ENCODE results near the gene WHAMM.

Gene WHAMM

GRCh38 chr15:82790321-82790720 is 19.1 kb upstream of the WHAMM start:
- no peaks in the 10 kb centered on the region for H3K4me1 Mint-ChIP-seq (ENCODE audit: low read depth)
- no peak overlapping the region for H3K4me3 Mint-ChIP-seq
- H3K9me3 Mint-ChIP-seq (ENCODE audit: low read depth): peaks cover 11% of the 10 kb centered on the region
- no peaks in the 10 kb centered on the region for H3K27me3 Mint-ChIP-seq
- no peak overlapping the region for H3K27ac Mint-ChIP-seq
- peaks cover 8% of the 10 kb centered on the region for H3K36me3 Mint-ChIP-seq

- Mint-ChIP-seq H3K4me3 (no peak overlapping the region), H3K4me1 (ENCODE audit: low read depth) (no peaks in the 10 kb centered on the region), H3K36me3 (peaks cover 8% of the 10 kb centered on the region), H3K9me3 (ENCODE audit: low read depth) (peaks cover 11% of the 10 kb centered on the region), H3K27me3 (no peaks in the 10 kb centered on the region), H3K27ac (no peak overlapping the region)
Observed at GRCh38 chr15:82792068-82792467, 17.4 kb upstream of the WHAMM start.

DNA sequence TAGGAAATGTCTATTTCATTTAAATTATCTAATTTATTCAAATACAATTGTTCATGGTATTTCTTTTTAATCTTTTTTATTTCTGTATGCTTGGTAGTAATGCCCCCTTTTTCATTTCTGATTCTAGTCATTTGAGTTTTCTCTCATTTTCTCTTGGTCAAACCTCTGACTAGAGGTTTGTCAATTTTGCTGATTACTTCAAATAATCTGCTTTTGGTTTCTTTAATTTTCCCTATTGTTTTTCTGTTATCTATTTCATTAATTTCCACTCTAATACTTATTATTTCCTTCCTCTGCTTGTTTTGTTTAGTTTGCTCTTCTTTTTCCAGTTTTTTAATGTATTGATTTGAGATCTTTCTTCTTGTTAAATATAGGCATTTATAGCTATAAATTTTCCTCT is 15.7 kb upstream of the WHAMM start:
- H3K36me3 Mint-ChIP-seq: peaks cover 8% of the 10 kb centered on the region
- H3K4me3 Mint-ChIP-seq: no peak overlapping the region
- H3K27ac Mint-ChIP-seq: no peak overlapping the region
- H3K27me3 Mint-ChIP-seq: no peaks in the 10 kb centered on the region
- peaks cover 11% of the 10 kb centered on the region for H3K9me3 Mint-ChIP-seq (ENCODE audit: low read depth)
- no peaks in the 10 kb centered on the region for H3K4me1 Mint-ChIP-seq (ENCODE audit: low read depth)

DNA sequence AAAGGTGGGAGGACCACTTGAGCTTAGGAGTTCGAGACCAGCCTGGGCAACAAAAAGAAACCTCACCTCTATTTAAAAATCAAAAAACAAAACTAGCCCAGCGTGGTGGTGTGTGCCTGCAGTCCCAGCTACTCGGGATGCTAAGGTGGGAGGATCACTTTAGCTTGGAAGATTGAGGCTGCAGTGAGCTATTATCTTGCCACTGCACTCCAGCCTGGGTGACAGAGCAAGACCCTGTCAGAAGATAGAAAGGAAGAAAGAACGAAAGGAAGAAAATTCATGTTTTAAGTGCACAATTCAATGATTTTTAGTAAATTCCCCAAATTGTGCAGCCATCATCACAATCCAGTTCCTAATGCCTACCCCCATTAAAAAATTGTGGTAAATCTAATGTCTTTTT is 11.3 kb upstream of the WHAMM start:
- Mint-ChIP-seq H3K4me1 (ENCODE audit: low read depth) (no peaks in the 10 kb centered on the region), H3K36me3 (peaks cover 8% of the 10 kb centered on the region), H3K4me3 (no peak overlapping the region), H3K9me3 (ENCODE audit: low read depth) (peaks cover 11% of the 10 kb centered on the region), H3K27ac (no peak overlapping the region), H3K27me3 (peaks cover 3% of the 10 kb centered on the region)

DNA sequence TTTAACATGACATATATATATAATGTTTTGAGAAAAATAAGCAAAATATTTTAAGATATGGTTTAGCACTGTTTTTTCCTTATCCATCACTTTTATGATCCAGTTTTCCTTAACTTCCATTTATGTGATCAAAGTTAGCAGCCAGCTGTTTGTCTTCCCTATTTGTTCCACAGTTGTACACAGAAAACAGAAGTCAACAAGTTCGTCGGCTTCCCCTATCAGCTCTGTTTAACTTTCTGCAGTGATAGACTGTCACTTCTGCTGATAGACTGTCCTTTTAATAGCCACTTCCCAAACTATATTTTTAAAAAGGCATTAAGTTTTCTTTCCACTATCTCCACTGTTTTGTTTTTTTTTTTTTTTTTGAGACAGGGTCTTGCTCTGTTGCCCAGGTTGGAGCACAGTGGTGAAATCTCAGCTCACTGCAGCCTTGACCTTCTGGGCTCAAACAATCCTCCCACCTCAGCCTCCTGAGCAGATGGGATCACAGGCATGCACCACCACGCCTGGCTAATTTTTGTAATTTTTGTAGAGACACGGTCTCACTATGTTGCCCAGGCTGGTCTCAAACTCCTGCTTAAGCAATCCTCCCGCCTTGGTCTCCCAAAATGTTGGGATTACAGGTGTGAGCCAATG is 10.8 kb upstream of the WHAMM start:
- H3K27ac Mint-ChIP-seq: no peak overlapping the region

DNA sequence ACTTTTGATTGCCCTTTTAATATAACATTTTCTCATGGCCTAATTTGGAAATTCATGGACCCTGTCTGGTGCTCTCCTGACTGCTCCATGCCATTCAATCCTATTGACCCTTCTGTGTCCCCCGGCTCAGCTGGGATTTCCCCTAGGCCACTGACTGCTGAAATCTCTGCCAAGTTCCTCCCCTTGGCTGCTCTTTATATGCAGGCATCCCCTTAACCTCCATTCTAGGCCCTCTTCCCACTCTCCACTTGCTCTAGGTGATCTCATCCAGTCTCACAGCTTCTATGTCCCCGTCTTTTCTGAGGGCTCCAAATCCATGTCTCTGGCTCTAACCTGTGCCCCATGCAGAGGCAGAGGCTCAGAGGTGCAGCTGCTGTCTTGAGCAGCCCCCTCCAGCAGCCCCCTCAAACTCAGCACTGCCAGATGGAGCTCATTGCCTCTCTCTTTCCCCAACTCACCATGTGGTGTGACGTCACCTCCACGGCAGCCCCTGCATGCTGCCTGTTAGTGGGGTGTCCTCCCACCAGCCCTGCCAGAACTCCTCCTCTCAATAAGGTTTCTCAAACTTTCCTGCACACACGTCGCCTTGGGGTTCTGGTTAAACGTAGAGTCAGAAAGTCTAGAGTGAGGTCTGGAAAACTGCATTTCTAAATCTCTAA is 10.1 kb upstream of the WHAMM start:
- H3K36me3 Mint-ChIP-seq: peaks cover under 1% of the 10 kb centered on the region
- H3K27me3 Mint-ChIP-seq: peaks cover 3% of the 10 kb centered on the region
- H3K9me3 Mint-ChIP-seq (ENCODE audit: low read depth): peaks cover 2% of the 10 kb centered on the region
- no peak overlapping the region for H3K4me3 Mint-ChIP-seq
- no peaks in the 10 kb centered on the region for H3K4me1 Mint-ChIP-seq (ENCODE audit: low read depth)
- H3K27ac Mint-ChIP-seq: no peak overlapping the region

More for the DNA sequence above, 10.8 kb upstream of the WHAMM start:
- H3K4me3 Mint-ChIP-seq: no peak overlapping the region
- peaks cover 9% of the 10 kb centered on the region for H3K9me3 Mint-ChIP-seq (ENCODE audit: low read depth)
- H3K4me1 Mint-ChIP-seq (ENCODE audit: low read depth): no peaks in the 10 kb centered on the region
- peaks cover 3% of the 10 kb centered on the region for H3K27me3 Mint-ChIP-seq
- H3K36me3 Mint-ChIP-seq: peaks cover 7% of the 10 kb centered on the region

DNA sequence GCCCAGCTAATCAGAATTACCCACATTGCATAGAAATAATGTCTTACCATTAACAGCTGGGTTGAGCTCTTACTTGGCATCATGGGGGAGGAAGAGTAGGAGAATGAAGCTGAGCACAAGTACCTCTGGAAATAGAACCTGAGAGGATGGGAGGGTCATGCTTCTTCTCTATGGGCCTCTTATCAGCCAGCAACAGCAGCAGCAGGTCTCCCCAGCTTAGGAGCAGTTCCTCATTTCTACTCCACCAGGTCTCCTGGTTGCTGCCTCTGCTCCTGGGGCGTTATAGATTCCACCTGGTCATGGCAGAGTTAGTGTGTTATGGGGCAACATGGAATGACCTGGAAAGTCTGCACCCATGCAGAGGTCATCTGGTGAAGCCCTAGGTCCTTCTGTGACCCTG is 6.9 kb upstream of the WHAMM start:
- no peaks in the 10 kb centered on the region for H3K4me1 Mint-ChIP-seq (ENCODE audit: low read depth)
- H3K27me3 Mint-ChIP-seq: peaks cover 3% of the 10 kb centered on the region
- H3K27ac Mint-ChIP-seq: no peak overlapping the region
- H3K9me3 Mint-ChIP-seq (ENCODE audit: low read depth): no peaks in the 10 kb centered on the region
- peaks cover 2% of the 10 kb centered on the region for H3K36me3 Mint-ChIP-seq
- H3K4me3 Mint-ChIP-seq: no peak overlapping the region

DNA sequence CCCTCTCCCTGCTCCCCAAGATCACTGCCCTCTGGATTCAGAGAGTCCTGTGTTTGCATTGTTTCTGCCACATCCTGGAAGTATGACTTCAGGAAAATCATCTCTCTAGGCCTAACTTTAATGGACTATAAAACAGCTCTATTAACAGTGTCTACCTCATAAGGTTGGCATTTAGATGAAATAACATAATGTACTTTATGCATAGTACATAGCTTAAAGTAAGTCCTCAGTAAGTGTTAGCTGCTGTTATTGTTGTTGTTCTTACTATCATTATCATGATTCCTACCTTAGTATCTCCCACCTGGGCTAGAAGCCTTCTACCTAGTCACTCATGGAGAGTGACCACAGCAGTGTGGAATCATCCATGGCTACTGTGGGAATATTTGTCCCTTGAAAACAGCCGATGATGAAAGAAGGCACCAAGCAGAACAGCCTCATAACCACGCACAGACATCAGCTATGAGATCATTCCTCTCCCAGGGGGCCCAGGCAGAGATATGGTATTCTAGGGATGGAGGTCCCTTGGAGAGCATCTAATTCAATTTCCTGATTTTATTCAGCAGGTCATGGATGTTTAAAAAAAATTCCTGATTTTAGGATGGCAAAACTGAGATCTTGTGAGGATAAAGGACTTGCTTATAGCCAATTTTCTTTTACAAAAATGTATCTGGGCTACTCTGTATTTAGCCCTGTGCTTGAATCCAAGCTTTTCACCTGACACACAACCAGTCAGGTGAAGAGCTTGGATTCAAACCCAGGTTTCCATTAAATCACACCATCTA is 5.4 kb upstream of the WHAMM start:
- no peaks in the 10 kb centered on the region for H3K9me3 Mint-ChIP-seq (ENCODE audit: low read depth)
- no peak overlapping the region for H3K27ac Mint-ChIP-seq
- H3K4me1 Mint-ChIP-seq (ENCODE audit: low read depth): peaks cover 11% of the 10 kb centered on the region
- no peak overlapping the region for H3K4me3 Mint-ChIP-seq
- H3K27me3 Mint-ChIP-seq: peaks cover 3% of the 10 kb centered on the region
- H3K36me3 Mint-ChIP-seq: peaks cover 2% of the 10 kb centered on the region

- no peak overlapping the region for H3K4me3 Mint-ChIP-seq
- H3K4me1 Mint-ChIP-seq (ENCODE audit: low read depth): peaks cover 14% of the 10 kb centered on the region
- no peak overlapping the region for H3K27ac Mint-ChIP-seq
- peaks cover 2% of the 10 kb centered on the region for H3K36me3 Mint-ChIP-seq
- H3K27me3 Mint-ChIP-seq: peaks cover 3% of the 10 kb centered on the region
- no peaks in the 10 kb centered on the region for H3K9me3 Mint-ChIP-seq (ENCODE audit: low read depth)
Observed at GRCh38 chr15:82804575-82804949, 4.9 kb upstream of the WHAMM start.

DNA sequence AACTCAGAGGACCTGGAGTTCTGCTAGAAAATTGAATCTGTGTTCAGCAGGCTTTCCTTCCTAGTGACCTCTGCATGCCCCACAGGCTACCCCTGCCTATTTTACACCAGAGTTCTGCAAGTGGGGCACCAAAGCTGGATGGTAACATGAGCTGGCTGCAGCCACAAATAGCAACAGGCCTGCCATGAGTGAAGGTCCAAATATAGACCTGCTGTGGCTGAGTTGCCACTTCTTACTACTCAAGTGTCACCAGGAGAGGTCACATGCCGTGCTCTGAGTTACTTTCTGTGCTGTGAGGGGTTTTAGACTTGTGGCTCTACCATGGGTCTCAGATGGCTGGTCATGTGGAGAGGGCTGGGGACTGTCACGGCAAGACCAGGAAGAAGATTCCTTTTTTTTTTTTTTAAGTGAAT is 3.4 kb upstream of the WHAMM start, which contains the start of gene FSD2:
TSS of gene FSD2 (minus strand) at position 76 of the 413 bp plus-strand sequence. CDS start 18,679 bp downstream, outside the sequence.
- Mint-ChIP-seq H3K9me3 (ENCODE audit: low read depth) (no peaks in the 10 kb centered on the region), H3K4me3 (no peak within 1 kb of the TSS), H3K4me1 (ENCODE audit: low read depth) (peaks cover 17% of the 10 kb centered on the region), H3K27me3 (peaks cover 3% of the 10 kb centered on the region), H3K36me3 (peaks cover 2% of the 10 kb centered on the region), H3K27ac (no peak within 1 kb of the TSS)

- H3K4me3 Mint-ChIP-seq: no peak overlapping the region
Observed at GRCh38 chr15:82807920-82808633, 1.4 kb upstream of the WHAMM start.

GRCh38 chr15:82808634-82809041 is 790 bp upstream of the WHAMM start:
- peak overlapping the region; percentile 81 for H3K4me3 Mint-ChIP-seq
- H3K9me3 Mint-ChIP-seq (ENCODE audit: low read depth): no peaks in the 10 kb centered on the region
- H3K27ac Mint-ChIP-seq: peak overlapping the region; percentile 86
- peaks cover 36% of the 10 kb centered on the region for H3K4me1 Mint-ChIP-seq (ENCODE audit: low read depth)
- H3K27me3 Mint-ChIP-seq: no peaks in the 10 kb centered on the region
- H3K36me3 Mint-ChIP-seq: peaks cover 8% of the 10 kb centered on the region

More at GRCh38 chr15:82807920-82808633, 1.4 kb upstream of the WHAMM start:
- Mint-ChIP-seq H3K4me1 (ENCODE audit: low read depth) (peaks cover 34% of the 10 kb centered on the region), H3K27me3 (no peaks in the 10 kb centered on the region), H3K27ac (peak overlapping the region; percentile 86), H3K9me3 (ENCODE audit: low read depth) (no peaks in the 10 kb centered on the region), H3K36me3 (peaks cover 8% of the 10 kb centered on the region)

DNA sequence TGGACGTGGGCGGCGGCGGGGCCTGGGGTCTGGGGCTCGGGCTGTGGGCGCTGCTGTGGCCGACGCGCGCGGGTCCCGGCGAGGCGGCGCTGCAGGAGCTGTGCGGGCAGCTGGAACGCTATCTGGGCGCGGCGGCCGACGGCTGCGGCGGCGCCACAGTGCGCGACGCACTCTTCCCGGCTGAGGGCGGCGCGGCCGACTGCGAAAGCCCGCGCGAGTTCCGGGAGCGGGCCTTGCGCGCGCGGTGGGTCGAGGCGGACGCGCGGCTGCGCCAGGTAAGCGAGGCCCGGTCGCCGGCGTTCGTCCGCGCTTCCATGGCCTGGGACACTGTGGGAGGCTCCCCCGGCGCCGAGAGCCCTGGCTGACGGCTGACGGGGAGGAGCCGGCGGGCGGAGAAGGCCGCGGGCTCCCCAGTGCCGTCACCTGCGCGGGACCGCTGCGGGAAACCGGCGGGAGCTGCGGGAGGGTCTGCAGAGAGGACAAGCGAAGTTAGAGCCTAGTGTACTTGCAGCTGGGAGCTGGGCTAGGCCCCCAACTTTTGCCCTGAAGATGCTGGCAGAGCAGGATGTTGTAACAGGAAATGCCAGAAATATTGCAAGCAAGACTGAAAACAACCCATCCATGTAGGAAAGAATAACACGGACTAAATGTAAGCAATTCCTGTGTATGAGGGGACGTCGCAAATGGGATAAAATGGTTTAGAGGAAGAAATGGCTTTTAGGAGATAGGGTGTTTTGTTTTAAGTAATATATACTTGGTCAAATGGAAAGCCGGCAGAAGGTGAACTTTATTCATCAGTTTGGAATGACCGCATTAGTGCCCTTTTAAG is 847 bp downstream of the WHAMM start:
- Mint-ChIP-seq H3K27me3 (no peaks in the 10 kb centered on the region), H3K36me3 (peaks cover 12% of the 10 kb centered on the region), H3K4me1 (ENCODE audit: low read depth) (peaks cover 47% of the 10 kb centered on the region), H3K4me3 (peak overlapping the region; percentile 96), H3K27ac (peak overlapping the region; percentile 98), H3K9me3 (ENCODE audit: low read depth) (no peaks in the 10 kb centered on the region)

- Mint-ChIP-seq H3K9me3 (ENCODE audit: low read depth) (no peaks in the 10 kb centered on the region), H3K27me3 (no peaks in the 10 kb centered on the region), H3K36me3 (peaks cover 15% of the 10 kb centered on the region), H3K4me3 (peak overlapping the region; percentile 96), H3K4me1 (ENCODE audit: low read depth) (peaks cover 53% of the 10 kb centered on the region), H3K27ac (peak overlapping the region; percentile 98)
Observed at GRCh38 chr15:82810890-82811426, 1.5 kb downstream of the WHAMM start.
